ENCODE data around the gene TGM6.

The TGM6 gene

DNA sequence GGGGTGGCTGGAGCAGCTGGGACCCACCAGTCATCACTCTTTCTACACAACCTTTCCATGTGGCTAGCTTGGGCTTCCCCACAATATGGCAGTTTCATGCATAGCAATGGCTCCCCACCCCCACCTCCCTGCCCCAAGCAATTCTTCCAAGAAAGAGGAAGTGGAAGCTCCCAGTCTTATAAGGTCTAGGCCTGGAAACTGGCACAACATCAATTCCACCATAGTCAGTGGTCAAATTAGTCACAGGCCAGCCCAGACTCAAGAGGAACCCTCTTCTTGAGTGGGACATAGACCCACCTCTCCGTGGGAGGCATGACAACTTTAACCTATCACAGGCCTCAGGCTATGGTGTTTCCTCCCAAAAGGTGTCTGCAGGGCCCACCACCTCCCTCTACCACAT, 17.7 kb downstream of the TGM6 start:
- H3K4ac ChIP-seq (ENCODE audit: low read depth in 1 of 2, low read length in 2 of 2): no peak overlapping the region
- H2BK15ac ChIP-seq (ENCODE audit: low read depth, poor library complexity, severe bottlenecking): no peak overlapping the region
- DNase-seq: no peak
- no peak overlapping the region for H4K8ac ChIP-seq (ENCODE audit: low read length)
- no peak overlapping the region for H3K9ac ChIP-seq (ENCODE audit: low read length)
- H2AFZ ChIP-seq (ENCODE audit: low read depth, low read length): no peak overlapping the region
- H3K14ac ChIP-seq (ENCODE audit: low read length in 2 of 2): no peak overlapping the region
- H3K4me2 ChIP-seq (ENCODE audit: low read length, poor library complexity, severe bottlenecking): no peak overlapping the region
- H3K36me3 ChIP-seq (ENCODE audit: control insufficient read depth in 1 of 2, insufficient read depth in 2 of 2, low read depth in 1 of 2, low read length in 2 of 2): no peaks in the 10 kb centered on the region
- no peak overlapping the region for H2AK5ac ChIP-seq (ENCODE audit: low read length, severe bottlenecking)
- no peak overlapping the region for H3K4me3 ChIP-seq (ENCODE audit: insufficient read depth in 1 of 2, low read depth in 1 of 2, low read length in 2 of 2)
- H3K27me3 ChIP-seq (ENCODE audit: control insufficient read depth in 1 of 2, insufficient read depth in 1 of 2, low read length in 2 of 2): peaks cover 0 to 37% of the 10 kb centered on the region in 2 experiments
- H3K23ac ChIP-seq (ENCODE audit: low read length in 2 of 2): no peak overlapping the region
- WGBS: no CpG with 5 or more reads among the region's 1 CpG
- H3K4me1 ChIP-seq (ENCODE audit: control insufficient read depth, insufficient read depth, low read depth, low read length): no peaks in the 10 kb centered on the region
- no peak overlapping the region for H2BK5ac ChIP-seq (ENCODE audit: low read depth, low read length, poor library complexity, severe bottlenecking)
- H4K91ac ChIP-seq (ENCODE audit: low read length): no peak overlapping the region
- H3K27ac ChIP-seq (ENCODE audit: low read length, poor library complexity, severe bottlenecking): no peak overlapping the region
- no peaks in the 10 kb centered on the region for H3K79me1 ChIP-seq (replicated peaks; ENCODE audit: low read length, poor library complexity, severe bottlenecking)
- no peak overlapping the region for H3K18ac ChIP-seq (ENCODE audit: low read depth in 1 of 2, low read length in 2 of 2)
- peaks cover 8% of the 10 kb centered on the region for H3K9me3 ChIP-seq (ENCODE audit: control insufficient read depth, low read length)
- no peak overlapping the region for H2BK12ac ChIP-seq (ENCODE audit: low read length in 2 of 2)
- no peak overlapping the region for H2BK120ac ChIP-seq (ENCODE audit: low read depth, low read length)

DNA sequence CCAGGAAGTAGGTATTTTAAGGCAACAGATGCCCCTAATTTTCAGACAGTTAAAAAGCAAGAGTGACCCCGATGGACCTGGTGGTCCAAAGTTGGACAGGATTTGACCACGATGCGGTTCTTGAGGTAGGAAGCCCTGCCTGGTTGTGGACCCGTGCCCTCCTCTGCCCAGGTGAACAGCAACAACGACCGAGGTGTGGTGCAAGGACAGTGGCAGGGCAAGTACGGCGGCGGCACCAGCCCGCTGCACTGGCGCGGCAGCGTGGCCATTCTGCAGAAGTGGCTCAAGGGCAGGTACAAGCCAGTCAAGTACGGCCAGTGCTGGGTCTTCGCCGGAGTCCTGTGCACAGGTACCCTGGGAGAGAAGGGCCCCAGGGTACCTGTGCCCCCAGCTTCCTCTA, 18.7 kb downstream of the TGM6 start:
- no peak for DNase-seq
- no peak overlapping the region for H4K91ac ChIP-seq (ENCODE audit: low read length)
- no peak overlapping the region for H2BK12ac ChIP-seq (ENCODE audit: low read length in 2 of 2)
- H3K36me3 ChIP-seq (ENCODE audit: control insufficient read depth in 1 of 2, insufficient read depth in 2 of 2, low read depth in 1 of 2, low read length in 2 of 2): no peaks in the 10 kb centered on the region
- 96% methylated on average over 14 of the region's 16 CpGs for WGBS
- H3K4me2 ChIP-seq (ENCODE audit: low read length, poor library complexity, severe bottlenecking): no peak overlapping the region
- H4K8ac ChIP-seq (ENCODE audit: low read length): no peak overlapping the region
- H2AFZ ChIP-seq (ENCODE audit: low read depth, low read length): no peak overlapping the region
- H3K4ac ChIP-seq (ENCODE audit: low read depth in 1 of 2, low read length in 2 of 2): no peak overlapping the region
- H2BK120ac ChIP-seq (ENCODE audit: low read depth, low read length): no peak overlapping the region
- no peak overlapping the region for H3K23ac ChIP-seq (ENCODE audit: low read length in 2 of 2)
- H3K4me1 ChIP-seq (ENCODE audit: control insufficient read depth, insufficient read depth, low read depth, low read length): no peaks in the 10 kb centered on the region
- H2BK15ac ChIP-seq (ENCODE audit: low read depth, poor library complexity, severe bottlenecking): no peak overlapping the region
- H3K27me3 ChIP-seq (ENCODE audit: control insufficient read depth in 1 of 2, insufficient read depth in 1 of 2, low read length in 2 of 2): peaks cover 0 to 32% of the 10 kb centered on the region in 2 experiments
- H3K27ac ChIP-seq (ENCODE audit: low read length, poor library complexity, severe bottlenecking): no peak overlapping the region
- H3K4me3 ChIP-seq (ENCODE audit: insufficient read depth in 1 of 2, low read depth in 1 of 2, low read length in 2 of 2): no peak overlapping the region
- H3K9me3 ChIP-seq (ENCODE audit: control insufficient read depth, low read length): peaks cover 11% of the 10 kb centered on the region
- no peak overlapping the region for H3K14ac ChIP-seq (ENCODE audit: low read length in 2 of 2)
- no peak overlapping the region for H2AK5ac ChIP-seq (ENCODE audit: low read length, severe bottlenecking)
- H3K9ac ChIP-seq (ENCODE audit: low read length): no peak overlapping the region
- no peak overlapping the region for H3K18ac ChIP-seq (ENCODE audit: low read depth in 1 of 2, low read length in 2 of 2)
- H2BK5ac ChIP-seq (ENCODE audit: low read depth, low read length, poor library complexity, severe bottlenecking): no peak overlapping the region
- H3K79me1 ChIP-seq (replicated peaks; ENCODE audit: low read length, poor library complexity, severe bottlenecking): no peaks in the 10 kb centered on the region

GRCh38 chr20:2400290-2400689, 19.6 kb downstream of the TGM6 start:
- Histone ChIP-seq H3K18ac (ENCODE audit: low read depth in 1 of 2, low read length in 2 of 2) (no peak overlapping the region), H3K9me3 (ENCODE audit: control insufficient read depth, low read length) (peaks cover 17% of the 10 kb centered on the region), H3K4me1 (ENCODE audit: control insufficient read depth, insufficient read depth, low read depth, low read length) (no peaks in the 10 kb centered on the region), H3K4me2 (ENCODE audit: low read length, poor library complexity, severe bottlenecking) (no peak overlapping the region), H3K14ac (ENCODE audit: low read length in 2 of 2) (no peak overlapping the region), H3K27me3 (ENCODE audit: control insufficient read depth in 1 of 2, insufficient read depth in 1 of 2, low read length in 2 of 2) (peaks cover 0 to 23% of the 10 kb centered on the region in 2 experiments), H3K27ac (ENCODE audit: low read length, poor library complexity, severe bottlenecking) (no peak overlapping the region), H3K9ac (ENCODE audit: low read length) (no peak overlapping the region), H2BK12ac (ENCODE audit: low read length in 2 of 2) (no peak overlapping the region), H3K23ac (ENCODE audit: low read length in 2 of 2) (peak overlapping the region in 1 of 2 experiments; percentile 3), H2BK15ac (ENCODE audit: low read depth, poor library complexity, severe bottlenecking) (no peak overlapping the region), H2AK5ac (ENCODE audit: low read length, severe bottlenecking) (no peak overlapping the region), H3K79me1 (replicated peaks; ENCODE audit: low read length, poor library complexity, severe bottlenecking) (no peaks in the 10 kb centered on the region), H3K4me3 (ENCODE audit: insufficient read depth in 1 of 2, low read depth in 1 of 2, low read length in 2 of 2) (no peak overlapping the region), H2BK5ac (ENCODE audit: low read depth, low read length, poor library complexity, severe bottlenecking) (no peak overlapping the region), H3K36me3 (ENCODE audit: control insufficient read depth in 1 of 2, insufficient read depth in 2 of 2, low read depth in 1 of 2, low read length in 2 of 2) (no peaks in the 10 kb centered on the region), H4K91ac (ENCODE audit: low read length) (no peak overlapping the region), H2BK120ac (ENCODE audit: low read depth, low read length) (no peak overlapping the region), H4K8ac (ENCODE audit: low read length) (no peak overlapping the region), H2AFZ (ENCODE audit: low read depth, low read length) (no peak overlapping the region), H3K4ac (ENCODE audit: low read depth in 1 of 2, low read length in 2 of 2) (no peak overlapping the region)
- WGBS: 90% methylated on average over 11 of the region's 11 CpGs
- DNase-seq: no peak

DNA sequence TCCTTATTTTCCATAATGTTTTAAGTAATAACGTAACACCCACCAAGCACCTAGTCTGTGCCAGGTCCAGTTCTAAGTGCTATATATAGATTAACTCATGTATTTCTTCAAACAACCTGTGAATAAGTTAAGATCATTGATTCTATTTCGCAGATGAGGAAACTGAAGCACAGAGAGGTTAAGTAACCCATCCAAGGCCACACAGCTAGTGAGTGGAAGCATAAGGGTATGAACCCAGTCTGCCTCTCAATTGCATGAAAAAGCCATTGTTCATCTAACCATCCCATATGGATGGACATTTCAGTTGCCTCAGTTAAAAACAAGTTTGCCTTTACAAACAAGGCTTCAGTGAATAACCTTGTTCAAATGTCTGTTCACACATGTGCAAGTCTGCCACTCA, 20.8 kb downstream of the TGM6 start:
- H3K36me3 ChIP-seq (ENCODE audit: control insufficient read depth in 1 of 2, insufficient read depth in 2 of 2, low read depth in 1 of 2, low read length in 2 of 2): no peaks in the 10 kb centered on the region
- H3K9ac ChIP-seq (ENCODE audit: low read length): no peak overlapping the region
- no peaks in the 10 kb centered on the region for H3K4me1 ChIP-seq (ENCODE audit: control insufficient read depth, insufficient read depth, low read depth, low read length)
- H3K79me1 ChIP-seq (replicated peaks; ENCODE audit: low read length, poor library complexity, severe bottlenecking): no peaks in the 10 kb centered on the region
- no peak overlapping the region for H2BK15ac ChIP-seq (ENCODE audit: low read depth, poor library complexity, severe bottlenecking)
- no peak overlapping the region for H3K23ac ChIP-seq (ENCODE audit: low read length in 2 of 2)
- peaks cover 0 to 22% of the 10 kb centered on the region in 2 experiments for H3K27me3 ChIP-seq (ENCODE audit: control insufficient read depth in 1 of 2, insufficient read depth in 1 of 2, low read length in 2 of 2)
- H2AFZ ChIP-seq (ENCODE audit: low read depth, low read length): no peak overlapping the region
- no peak overlapping the region for H2AK5ac ChIP-seq (ENCODE audit: low read length, severe bottlenecking)
- H3K4me3 ChIP-seq (ENCODE audit: insufficient read depth in 1 of 2, low read depth in 1 of 2, low read length in 2 of 2): no peak overlapping the region
- no peak overlapping the region for H3K4ac ChIP-seq (ENCODE audit: low read depth in 1 of 2, low read length in 2 of 2)
- H4K91ac ChIP-seq (ENCODE audit: low read length): no peak overlapping the region
- no peak overlapping the region for H2BK5ac ChIP-seq (ENCODE audit: low read depth, low read length, poor library complexity, severe bottlenecking)
- H3K9me3 ChIP-seq (ENCODE audit: control insufficient read depth, low read length): peaks cover 24% of the 10 kb centered on the region
- H2BK120ac ChIP-seq (ENCODE audit: low read depth, low read length): no peak overlapping the region
- no peak overlapping the region for H3K27ac ChIP-seq (ENCODE audit: low read length, poor library complexity, severe bottlenecking)
- H4K8ac ChIP-seq (ENCODE audit: low read length): no peak overlapping the region
- no peak overlapping the region for H3K14ac ChIP-seq (ENCODE audit: low read length in 2 of 2)
- WGBS: 92% methylated on average over 2 of the region's 2 CpGs
- no peak overlapping the region for H3K4me2 ChIP-seq (ENCODE audit: low read length, poor library complexity, severe bottlenecking)
- no peak overlapping the region for H2BK12ac ChIP-seq (ENCODE audit: low read length in 2 of 2)
- H3K18ac ChIP-seq (ENCODE audit: low read depth in 1 of 2, low read length in 2 of 2): no peak overlapping the region
- no peak for DNase-seq
